PFSK-1 (cell line): Measurements from ENCODE around the gene SLC8B1.

Experiments used
- FOXP2 ChIP-seq: optimal IDR thresholded peaks from 2 replicates; pipeline ENCODE3; 2011; ENCODE audit warnings: borderline replicate concordance, control low read depth, inconsistent platforms; ENCODE audit not compliant: insufficient read depth; ENCODE audit errors: extremely low read length, extremely low read depth
- POLR2AphosphoS5 ChIP-seq: IDR thresholded peaks from 2 replicates; pipeline ENCODE4 v1.6.1; 2012; ENCODE audit warnings: low read depth, mild to moderate bottlenecking, control low read depth, low read length, moderate library complexity
- REST ChIP-seq, 2 experiments: IDR thresholded peaks; 2 replicates each; pipeline versions ENCODE4 v1.6.1 to v1.8.0; 2011 to 2012; ENCODE audit warnings: low read depth in 2 of 2, low read length in 2 of 2, control low read depth in 1 of 2, inconsistent platforms in 1 of 2, mild to moderate bottlenecking in 1 of 2, moderate library complexity in 1 of 2; ENCODE audit not compliant: insufficient read depth in 1 of 2
- SIN3A ChIP-seq: IDR thresholded peaks from 2 replicates; pipeline ENCODE4 v1.6.1; 2012; ENCODE audit warnings: mild to moderate bottlenecking, low read length, moderate library complexity, borderline replicate concordance; ENCODE audit not compliant: insufficient read depth
- TAF1 ChIP-seq: IDR thresholded peaks from 2 replicates; pipeline ENCODE4 v1.6.1; 2012; ENCODE audit warnings: low read length, control low read depth, borderline replicate concordance; ENCODE audit not compliant: insufficient read depth

SLC8B1 gene

GRCh38 chr12:113277511-113277910 lies 57.4 kb downstream of the SLC8B1 start:
- TF ChIP-seq TAF1, result no peak

GRCh38 chr12:113276946-113277500 lies 57.9 kb downstream of the SLC8B1 start:
- TF ChIP-seq TAF1 (no peak), SIN3A (no peak), FOXP2 (no peak), POLR2AphosphoS5 (no peak), REST (IDR thresholded peaks at IDR 0.05; ENCODE audit: insufficient read depth in 1 of 2, low read depth in 2 of 2, low read length in 2 of 2) (no peak)

- TF ChIP-seq FOXP2 (no peak), POLR2AphosphoS5 (no peak), REST (IDR thresholded peaks at IDR 0.05; ENCODE audit: insufficient read depth in 1 of 2, low read depth in 2 of 2, low read length in 2 of 2) (no peak), TAF1 (no peak), SIN3A (no peak)
Measured at GRCh38 chr12:113276306-113276705, 58.6 kb downstream of the SLC8B1 start.

DNA sequence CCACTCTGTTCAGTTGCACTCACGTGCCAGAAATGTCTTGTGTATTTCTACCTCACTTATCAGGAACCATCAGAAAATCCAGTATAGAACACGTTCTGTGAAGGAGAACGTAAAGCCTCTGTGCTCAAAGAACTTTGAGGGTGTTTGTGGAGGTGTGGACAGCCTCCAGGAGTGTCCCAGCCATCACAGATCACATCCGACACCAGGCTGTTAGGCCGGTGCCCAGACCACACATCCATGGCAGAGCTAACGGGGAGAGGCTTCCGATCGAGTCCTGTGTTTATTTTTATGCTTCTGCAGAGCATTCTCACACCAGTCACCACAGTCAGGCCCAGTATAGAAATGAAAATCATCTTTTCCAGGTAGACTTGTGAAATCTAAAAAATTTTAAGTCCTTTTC lies 60.1 kb downstream of the SLC8B1 start:
- TF ChIP-seq POLR2AphosphoS5 (no peak), SIN3A (no peak), FOXP2 (no peak), TAF1 (no peak)

GRCh38 chr12:113273053-113273725 lies 61.7 kb downstream of the SLC8B1 start:
- peak; percentile 72 to 88 for TF ChIP-seq REST (IDR thresholded peaks at IDR 0.05; ENCODE audit: insufficient read depth in 1 of 2, low read depth in 2 of 2, low read length in 2 of 2)
- no peak for TF ChIP-seq POLR2AphosphoS5

DNA sequence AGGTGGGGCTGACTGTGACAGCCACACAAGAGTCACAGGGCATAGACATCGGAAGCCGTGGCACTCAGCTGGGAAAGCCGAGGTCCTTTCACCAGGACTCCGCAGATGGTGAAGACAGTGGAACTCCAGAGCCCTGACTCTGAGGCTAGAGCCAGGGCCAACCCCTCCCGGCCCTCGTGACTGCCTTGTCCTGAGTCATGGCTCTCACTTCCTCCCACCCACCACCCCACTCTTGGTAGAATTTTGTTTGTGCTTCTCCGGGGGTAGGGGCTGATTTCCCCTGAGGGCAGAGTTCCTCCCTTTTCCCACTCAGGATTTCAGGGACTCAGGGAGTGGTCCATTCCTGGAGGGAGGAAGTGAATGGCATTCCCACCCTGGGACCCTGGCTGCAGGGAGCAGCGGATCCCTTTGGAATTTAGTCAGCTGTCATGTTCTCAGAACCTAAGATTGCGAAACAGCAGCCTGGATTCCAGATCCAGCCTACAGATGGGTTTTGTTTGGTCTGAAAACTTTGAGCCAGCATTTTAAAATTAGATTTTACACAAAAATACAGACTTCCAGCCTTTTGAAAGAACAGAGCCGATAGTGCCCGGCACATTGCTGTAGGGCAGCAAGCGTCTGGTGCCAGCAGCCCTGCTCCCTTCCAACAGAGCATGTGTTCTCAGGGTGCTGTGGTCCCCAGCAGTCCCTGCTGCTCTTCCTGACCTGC lies 62.9 kb downstream of the SLC8B1 start:
- TF ChIP-seq SIN3A, result no peak
- no peak for TF ChIP-seq FOXP2
- TF ChIP-seq REST (IDR thresholded peaks at IDR 0.05; ENCODE audit: insufficient read depth in 1 of 2, low read depth in 2 of 2, low read length in 2 of 2), result no peak
- no peak for TF ChIP-seq POLR2AphosphoS5
- no peak for TF ChIP-seq TAF1
